ENCODE data around the gene RPL29.

The RPL29 gene

DNA sequence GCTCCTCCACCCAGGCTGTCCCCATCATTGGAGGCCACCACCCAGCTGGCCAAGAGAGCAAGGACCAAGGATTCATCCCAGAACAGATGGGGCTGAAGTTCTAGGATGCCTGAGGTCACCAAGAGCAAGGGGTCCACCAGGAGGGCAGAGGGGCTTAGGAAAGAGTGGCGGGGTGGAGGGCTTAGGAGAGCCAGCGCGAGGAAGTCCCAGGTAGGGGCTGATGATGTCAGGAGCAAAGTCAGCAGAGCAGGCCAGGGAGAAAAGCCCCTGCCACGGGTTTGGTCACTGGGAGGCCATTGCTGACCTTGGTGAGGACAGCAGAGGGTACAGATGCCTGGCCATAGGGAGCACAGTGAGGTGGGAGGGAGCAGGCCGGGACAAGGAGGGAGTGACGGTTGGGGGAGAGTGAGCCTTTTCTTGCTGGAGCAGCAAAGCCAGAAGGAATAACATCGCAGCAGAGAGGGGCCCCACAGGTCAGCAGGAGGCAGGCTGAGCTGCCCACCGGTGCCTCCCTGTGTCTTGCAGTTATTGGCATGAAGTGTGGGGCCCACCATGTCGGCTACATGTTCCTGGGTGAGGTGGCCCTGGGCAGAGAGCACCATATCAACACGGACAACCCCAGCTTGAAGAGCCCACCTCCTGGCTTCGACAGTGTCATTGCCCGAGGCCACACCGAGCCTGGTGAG, 48.3 kb downstream of the RPL29 start:
- no peak for DNase-seq (ENCODE audit: low read depth in 4 of 4, low spot score in 1 of 4)

DNA sequence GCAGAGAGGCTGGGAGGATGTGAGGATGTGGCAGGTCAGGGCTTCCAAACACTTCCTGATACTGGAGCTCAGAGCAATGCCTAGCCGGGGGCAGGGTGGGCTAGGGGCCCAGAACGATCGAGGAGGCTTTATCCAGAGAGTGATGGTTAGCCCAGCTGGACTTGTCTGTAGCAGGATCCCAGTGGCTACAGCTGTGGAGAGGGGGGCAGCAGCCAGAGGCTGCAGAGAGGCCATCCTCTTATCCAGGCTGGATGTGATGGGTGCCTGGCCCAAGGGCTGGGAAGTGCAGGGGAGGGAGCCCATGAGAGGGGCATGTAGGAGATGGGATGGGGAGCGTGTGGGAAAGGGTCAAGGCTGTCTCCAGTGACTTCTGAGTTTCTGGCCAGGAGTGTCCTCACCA, 48.9 kb downstream of the RPL29 start:
- DNase-seq (ENCODE audit: low read depth in 4 of 4, low spot score in 1 of 4): no peak

DNA sequence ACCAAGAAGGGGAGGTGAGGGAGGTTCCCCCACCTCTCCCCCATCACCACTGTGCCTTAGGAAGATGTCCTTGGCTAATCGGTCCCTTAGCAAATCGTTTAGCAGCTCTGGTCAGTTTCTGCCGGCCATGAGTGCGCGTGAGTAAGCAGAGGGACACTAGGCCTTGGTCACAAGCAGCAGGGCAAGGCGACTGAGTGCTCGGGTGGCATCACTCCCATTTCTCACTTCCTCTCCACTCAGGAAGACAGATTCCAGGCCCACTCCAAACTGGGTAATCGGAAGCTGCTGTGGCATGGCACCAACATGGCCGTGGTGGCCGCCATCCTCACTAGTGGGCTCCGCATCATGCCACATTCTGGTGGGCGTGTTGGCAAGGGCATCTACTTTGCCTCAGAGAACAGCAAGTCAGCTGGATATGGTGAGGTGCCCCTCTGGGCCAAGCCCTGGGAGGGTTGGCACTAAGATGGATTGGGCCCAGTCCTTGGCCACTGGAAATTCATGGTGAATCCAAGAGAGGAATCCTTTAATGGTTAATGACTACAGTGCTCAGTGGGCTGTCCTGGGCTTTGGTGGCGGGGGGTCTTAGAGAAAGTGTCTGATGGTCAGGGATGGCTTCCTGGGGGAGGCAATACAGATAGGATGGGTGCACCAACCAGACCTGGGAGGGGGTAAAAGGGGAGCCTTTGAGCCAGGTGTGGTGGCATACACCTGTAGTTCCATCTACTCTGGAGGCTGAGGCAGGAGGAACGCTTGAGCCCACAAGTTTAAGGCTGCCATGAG, 49.6 kb downstream of the RPL29 start:
- no peak for DNase-seq (ENCODE audit: low read depth in 4 of 4, low spot score in 1 of 4)

DNA sequence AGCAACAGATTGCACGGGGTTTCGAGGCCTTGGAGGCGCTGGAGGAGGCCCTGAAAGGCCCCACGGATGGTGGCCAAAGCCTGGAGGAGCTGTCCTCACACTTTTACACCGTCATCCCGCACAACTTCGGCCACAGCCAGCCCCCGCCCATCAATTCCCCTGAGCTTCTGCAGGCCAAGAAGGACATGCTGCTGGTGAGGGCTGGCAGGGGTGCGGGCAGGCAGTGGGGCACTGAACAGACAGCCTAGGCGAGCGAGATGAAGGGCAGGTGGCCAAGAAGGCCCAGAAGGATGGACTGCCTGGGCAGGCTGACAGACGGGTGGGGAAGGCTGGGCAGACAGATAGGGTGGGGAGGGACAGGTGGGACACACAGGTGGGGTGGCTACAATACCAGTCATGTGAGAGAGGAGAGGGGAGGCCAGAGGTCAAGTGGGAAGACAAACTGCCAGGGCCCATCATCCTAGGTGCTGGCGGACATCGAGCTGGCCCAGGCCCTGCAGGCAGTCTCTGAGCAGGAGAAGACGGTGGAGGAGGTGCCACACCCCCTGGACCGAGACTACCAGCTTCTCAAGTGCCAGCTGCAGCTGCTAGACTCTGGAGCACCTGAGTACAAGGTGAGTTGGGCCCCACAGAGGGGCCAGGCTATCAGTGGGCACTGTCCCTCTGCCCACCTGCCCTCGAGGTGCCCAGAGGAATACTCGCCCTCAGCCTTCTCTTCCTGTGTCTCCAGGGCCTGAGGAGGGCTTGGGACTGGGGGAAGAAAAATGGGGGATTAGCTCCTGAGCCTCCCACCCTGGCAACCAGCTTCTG, 50.5 kb downstream of the RPL29 start:
- no peak for DNase-seq (ENCODE audit: low read depth in 4 of 4, low spot score in 1 of 4)

DNA sequence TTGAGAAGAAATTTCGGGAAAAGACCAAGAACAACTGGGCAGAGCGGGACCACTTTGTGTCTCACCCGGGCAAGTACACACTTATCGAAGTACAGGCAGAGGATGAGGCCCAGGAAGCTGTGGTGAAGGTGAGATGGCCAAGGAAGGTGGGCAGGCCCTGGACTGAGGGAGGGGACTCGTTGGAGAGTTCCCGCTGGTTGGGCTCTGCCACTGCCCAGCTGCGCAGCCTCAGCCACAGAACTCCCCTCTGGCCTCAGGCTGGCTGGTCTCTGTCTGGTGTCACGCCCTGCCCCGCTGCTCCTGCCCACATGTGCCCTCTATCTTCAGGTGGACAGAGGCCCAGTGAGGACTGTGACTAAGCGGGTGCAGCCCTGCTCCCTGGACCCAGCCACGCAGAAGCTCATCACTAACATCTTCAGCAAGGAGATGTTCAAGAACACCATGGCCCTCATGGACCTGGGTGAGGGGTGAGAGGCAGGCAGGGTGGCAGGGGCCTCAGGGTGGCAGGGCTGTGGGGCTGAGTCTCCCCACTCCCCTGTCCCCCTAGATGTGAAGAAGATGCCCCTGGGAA, 51.2 kb downstream of the RPL29 start:
- DNase-seq (ENCODE audit: low read depth in 4 of 4, low spot score in 1 of 4): no peak
